Liver (tissue), 9 donors: ENCODE measurements around the gene RGS3. TPM values are rescaled to one million over a fixed set of nuclear protein-coding genes. Genes with fewer than 3 reads are reported as not detected.

Experiments
- DNase-seq: peaks from one replicate; pipeline ENCODE4 v3.0.0-alpha.2; 2017; ENCODE audit warnings: low spot score
- H3K27ac ChIP-seq, 2 donors: one replicate each; pipeline ENCODE4 v1.7.0; 2013; ENCODE audit warnings: inconsistent platforms in 2 of 2, low read length in 2 of 2, control low read depth in 1 of 2, low read depth in 1 of 2, mild to moderate bottlenecking in 1 of 2
- H3K27me3 ChIP-seq, 4 donors: one replicate each; pipeline versions ENCODE4 v1.6.1 to v1.7.0; 2013; ENCODE audit warnings: low read length in 3 of 4, inconsistent platforms in 1 of 4, mild to moderate bottlenecking in 1 of 4, moderate library complexity in 1 of 4; ENCODE audit not compliant: control insufficient read depth in 4 of 4, insufficient read depth in 4 of 4
- H3K36me3 ChIP-seq, 4 donors: one replicate each; pipeline versions ENCODE4 v1.6.1 to v1.7.0; 2013; ENCODE audit warnings: low read length in 3 of 4, mild to moderate bottlenecking in 3 of 4, low read depth in 1 of 4, moderate library complexity in 1 of 4; ENCODE audit not compliant: control insufficient read depth in 4 of 4, insufficient read depth in 3 of 4
- H3K4me1 ChIP-seq, 4 donors: one replicate each; pipeline versions ENCODE4 v1.6.1 to v1.7.0; 2013; ENCODE audit warnings: low read length in 3 of 4, mild to moderate bottlenecking in 3 of 4, moderate library complexity in 1 of 4; ENCODE audit not compliant: control insufficient read depth in 4 of 4, insufficient read depth in 4 of 4
- H3K4me3 ChIP-seq, 3 donors: one replicate each; pipeline versions ENCODE4 v1.6.1 to v1.7.0; 2013; ENCODE audit warnings: low read length in 3 of 3, control low read depth in 1 of 3, low read depth in 1 of 3, mild to moderate bottlenecking in 1 of 3
- H3K9ac ChIP-seq, 2 donors: one replicate each; pipeline ENCODE4 v1.7.0; 2013; ENCODE audit warnings: low read length in 2 of 2, mild to moderate bottlenecking in 2 of 2, moderate library complexity in 2 of 2, control low read depth in 1 of 2, low read depth in 1 of 2
- H3K9me3 ChIP-seq, 4 donors: one replicate each; pipeline versions ENCODE4 v1.6.1 to v1.7.0; 2013; ENCODE audit warnings: low read length in 3 of 4; ENCODE audit not compliant: control insufficient read depth in 4 of 4
- EGR1 ChIP-seq, 2 donors: IDR thresholded peaks; 2 replicates each; pipeline ENCODE4 v1.6.1; 2016 to 2018; ENCODE audit warnings: antibody characterized with exemption in 2 of 2, low read depth in 2 of 2
- FOXA1 ChIP-seq: IDR thresholded peaks from 2 replicates; pipeline ENCODE4 v1.6.1; 2016; ENCODE audit warnings: antibody characterized with exemption
- FOXA2 ChIP-seq: IDR thresholded peaks from 2 replicates; pipeline ENCODE4 v1.6.1; 2016; ENCODE audit warnings: antibody characterized with exemption
- HNF4A ChIP-seq, 2 donors: conservative IDR thresholded peaks; 2 replicates each; pipeline ENCODE4 v1.6.1; 2016; ENCODE audit warnings: antibody characterized with exemption in 2 of 2, mild to moderate bottlenecking in 2 of 2
- HNF4G ChIP-seq: IDR thresholded peaks from 2 replicates; pipeline ENCODE4 v1.6.1; 2016; ENCODE audit warnings: antibody characterized with exemption
- NR2F2 ChIP-seq: IDR thresholded peaks from 2 replicates; pipeline ENCODE4 v1.6.1; 2016; ENCODE audit warnings: antibody characterized with exemption
- RAD21 ChIP-seq, 2 donors: IDR thresholded peaks; 2 replicates each; pipeline ENCODE4 v1.6.1; 2016; ENCODE audit warnings: antibody characterized with exemption in 2 of 2, mild to moderate bottlenecking in 2 of 2
- RXRA ChIP-seq, 2 donors: IDR thresholded peaks; 2 replicates each; pipeline ENCODE4 v1.6.1; 2017 to 2018; ENCODE audit warnings: antibody characterized with exemption in 2 of 2, mild to moderate bottlenecking in 1 of 2
- SP1 ChIP-seq: IDR thresholded peaks from 2 replicates; pipeline ENCODE4 v1.6.1; 2018; ENCODE audit warnings: antibody characterized with exemption, mild to moderate bottlenecking
- TAF1 ChIP-seq: conservative IDR thresholded peaks from 2 replicates; pipeline ENCODE4 v1.6.1; 2016; ENCODE audit warnings: antibody characterized with exemption, mild to moderate bottlenecking
- YY1 ChIP-seq: IDR thresholded peaks from 2 replicates; pipeline ENCODE4 v1.6.1; 2016; ENCODE audit warnings: antibody characterized with exemption, mild to moderate bottlenecking
- WGBS: extraction: QIAGEN DNeasy Blood & Tissue Kit; methylation state at CpG from one replicate; pipeline ENCODE4 v1.1.7; 2013; 5-methylcytosine and 5-hydroxymethylcytosine counted together
- polyA plus RNA-seq, 2 donors: library from polyadenylated mRNA; stranded (reverse) in 1 of 2; unstranded in 1 of 2; fragments of 200-250 nt in 1 of 2; fragments of >200 nt in 1 of 2; fragmentation: Nextera tagmentation in 1 of 2; extraction: Ambion mirVana in 1 of 2; gene quantifications; one replicate each; pipeline versions ENCODE4 v1.2.1 to v1.2.3, GENCODE V29; 2013 to 2015
- total RNA-seq, 2 donors: library from RNA; depleted of rRNA; stranded (reverse); fragments of >200 nt; gene quantifications; one replicate each; pipeline ENCODE4 v1.2.3, GENCODE V29; 2014
- TF ChIP-seq, protein P1 (sequence below): IDR thresholded peaks from 2 replicates; pipeline ENCODE4 v1.6.1; 2016; ENCODE audit warnings: antibody characterized with exemption
- TF ChIP-seq, protein P2 (sequence below): IDR thresholded peaks from 2 replicates; pipeline ENCODE4 v1.6.1; 2016; ENCODE audit warnings: antibody characterized with exemption, mild to moderate bottlenecking
- TF ChIP-seq, protein P3 (sequence below): IDR thresholded peaks from 2 replicates; pipeline ENCODE4 v1.6.1; 2016; ENCODE audit warnings: antibody characterized with exemption
- TF ChIP-seq, protein P4 (sequence below): fragments of 150-350 bp; IDR thresholded peaks from 2 replicates; pipeline ENCODE4 v1.5.1; 2017; ENCODE audit warnings: improper control_type of control experiment, low read depth, low read length; ENCODE audit not compliant: missing input control
- donor health status: healthy.
- donor health status: healthy.
- donor health status: healthy.
- donor health status: healthy.
- donor health status: healthy.

Gene RGS3
- total and polyA plus RNA-seq, 4 donors: 13.0 to 65.0 (median 28.3) TPM

DNA sequence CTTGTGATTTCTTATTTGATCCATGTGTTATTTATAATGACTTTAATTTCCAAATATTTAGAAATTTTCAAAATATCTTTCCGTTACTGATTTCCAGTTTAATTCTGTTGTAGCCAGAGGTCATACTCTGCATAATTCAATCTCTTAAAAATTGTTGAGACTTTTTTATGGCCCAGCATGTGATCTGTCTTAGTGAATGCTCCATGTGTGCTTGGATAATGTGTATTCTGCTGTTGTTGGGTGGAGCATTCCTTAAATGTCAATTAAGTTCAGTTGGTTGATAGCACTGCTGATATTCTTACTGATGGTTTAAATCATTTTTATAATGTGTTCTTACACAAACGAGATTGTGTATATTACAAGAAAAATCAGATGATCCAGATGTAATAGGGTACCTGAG, 180.8 kb downstream of the RGS3 start:
- Histone ChIP-seq H3K9me3 (no peaks in the 10 kb centered on the region), H3K4me1 (peaks cover 0 to 4% (median 1%) of the 10 kb centered on the region in 4 donors), H3K36me3 (no peaks in the 10 kb centered on the region), H3K4me3 (no peak overlapping the region), H3K27me3 (no peaks in the 10 kb centered on the region), H3K9ac (no peak overlapping the region), H3K27ac (no peak overlapping the region)
- DNase-seq: no peak
- TF ChIP-seq FOXA2: no peak
- TF ChIP-seq RXRA (IDR thresholded peaks at IDR 0.05): no peak
- TF ChIP-seq, protein P1, sequence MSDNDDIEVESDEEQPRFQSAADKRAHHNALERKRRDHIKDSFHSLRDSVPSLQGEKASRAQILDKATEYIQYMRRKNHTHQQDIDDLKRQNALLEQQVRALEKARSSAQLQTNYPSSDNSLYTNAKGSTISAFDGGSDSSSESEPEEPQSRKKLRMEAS: no peak
- WGBS: 83% methylated on average over 2 of the region's 2 CpGs

DNA sequence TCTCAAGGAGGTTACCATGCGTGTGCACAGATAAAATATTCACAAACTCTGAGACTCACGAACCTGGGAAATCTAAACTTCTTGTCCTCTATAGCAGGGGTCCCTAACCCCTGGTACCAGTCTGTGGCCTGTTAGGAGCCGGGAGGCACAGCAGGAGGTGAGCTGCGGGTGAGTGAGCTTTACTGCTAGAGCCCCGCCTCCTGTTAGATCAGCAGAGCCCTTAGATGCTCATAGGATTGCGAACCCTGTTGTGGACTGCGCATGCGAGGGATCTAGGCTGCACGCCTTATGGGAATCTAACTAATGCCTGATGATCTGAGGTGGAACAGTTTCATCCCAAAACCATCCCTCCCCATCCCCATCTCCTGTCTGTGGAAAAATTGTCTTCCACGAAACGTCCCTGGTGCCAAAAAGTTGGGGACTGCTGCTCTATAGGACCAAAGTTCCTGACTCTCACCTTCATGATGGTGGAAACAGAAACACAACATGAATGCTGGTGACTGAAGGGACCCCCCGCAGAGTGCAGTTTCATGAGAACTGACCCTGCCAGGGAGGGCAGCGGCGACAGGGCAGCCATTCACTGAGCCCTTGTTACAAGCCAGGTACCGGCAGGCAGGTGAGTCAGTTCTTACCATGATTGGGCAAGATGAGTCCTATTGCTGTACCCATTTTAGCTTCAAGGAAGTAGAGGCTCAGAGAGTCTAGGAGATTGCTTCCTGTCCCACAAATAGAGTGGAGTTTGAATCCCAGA, 181.9 kb downstream of the RGS3 start:
- Histone ChIP-seq H3K27me3 (no peaks in the 10 kb centered on the region), H3K36me3 (no peaks in the 10 kb centered on the region), H3K4me3 (no peak overlapping the region), H3K9ac (no peak overlapping the region), H3K9me3 (no peaks in the 10 kb centered on the region), H3K27ac (no peak overlapping the region), H3K4me1 (peaks cover 0 to 4% (median 3%) of the 10 kb centered on the region in 4 donors)
- DNase-seq: no peak
- TF ChIP-seq, protein P2, sequence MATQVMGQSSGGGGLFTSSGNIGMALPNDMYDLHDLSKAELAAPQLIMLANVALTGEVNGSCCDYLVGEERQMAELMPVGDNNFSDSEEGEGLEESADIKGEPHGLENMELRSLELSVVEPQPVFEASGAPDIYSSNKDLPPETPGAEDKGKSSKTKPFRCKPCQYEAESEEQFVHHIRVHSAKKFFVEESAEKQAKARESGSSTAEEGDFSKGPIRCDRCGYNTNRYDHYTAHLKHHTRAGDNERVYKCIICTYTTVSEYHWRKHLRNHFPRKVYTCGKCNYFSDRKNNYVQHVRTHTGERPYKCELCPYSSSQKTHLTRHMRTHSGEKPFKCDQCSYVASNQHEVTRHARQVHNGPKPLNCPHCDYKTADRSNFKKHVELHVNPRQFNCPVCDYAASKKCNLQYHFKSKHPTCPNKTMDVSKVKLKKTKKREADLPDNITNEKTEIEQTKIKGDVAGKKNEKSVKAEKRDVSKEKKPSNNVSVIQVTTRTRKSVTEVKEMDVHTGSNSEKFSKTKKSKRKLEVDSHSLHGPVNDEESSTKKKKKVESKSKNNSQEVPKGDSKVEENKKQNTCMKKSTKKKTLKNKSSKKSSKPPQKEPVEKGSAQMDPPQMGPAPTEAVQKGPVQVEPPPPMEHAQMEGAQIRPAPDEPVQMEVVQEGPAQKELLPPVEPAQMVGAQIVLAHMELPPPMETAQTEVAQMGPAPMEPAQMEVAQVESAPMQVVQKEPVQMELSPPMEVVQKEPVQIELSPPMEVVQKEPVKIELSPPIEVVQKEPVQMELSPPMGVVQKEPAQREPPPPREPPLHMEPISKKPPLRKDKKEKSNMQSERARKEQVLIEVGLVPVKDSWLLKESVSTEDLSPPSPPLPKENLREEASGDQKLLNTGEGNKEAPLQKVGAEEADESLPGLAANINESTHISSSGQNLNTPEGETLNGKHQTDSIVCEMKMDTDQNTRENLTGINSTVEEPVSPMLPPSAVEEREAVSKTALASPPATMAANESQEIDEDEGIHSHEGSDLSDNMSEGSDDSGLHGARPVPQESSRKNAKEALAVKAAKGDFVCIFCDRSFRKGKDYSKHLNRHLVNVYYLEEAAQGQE: no peak
- no peak for TF ChIP-seq FOXA1
- TF ChIP-seq, protein P3, sequence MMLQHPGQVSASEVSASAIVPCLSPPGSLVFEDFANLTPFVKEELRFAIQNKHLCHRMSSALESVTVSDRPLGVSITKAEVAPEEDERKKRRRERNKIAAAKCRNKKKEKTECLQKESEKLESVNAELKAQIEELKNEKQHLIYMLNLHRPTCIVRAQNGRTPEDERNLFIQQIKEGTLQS: no peak
- TF ChIP-seq, protein P4, sequence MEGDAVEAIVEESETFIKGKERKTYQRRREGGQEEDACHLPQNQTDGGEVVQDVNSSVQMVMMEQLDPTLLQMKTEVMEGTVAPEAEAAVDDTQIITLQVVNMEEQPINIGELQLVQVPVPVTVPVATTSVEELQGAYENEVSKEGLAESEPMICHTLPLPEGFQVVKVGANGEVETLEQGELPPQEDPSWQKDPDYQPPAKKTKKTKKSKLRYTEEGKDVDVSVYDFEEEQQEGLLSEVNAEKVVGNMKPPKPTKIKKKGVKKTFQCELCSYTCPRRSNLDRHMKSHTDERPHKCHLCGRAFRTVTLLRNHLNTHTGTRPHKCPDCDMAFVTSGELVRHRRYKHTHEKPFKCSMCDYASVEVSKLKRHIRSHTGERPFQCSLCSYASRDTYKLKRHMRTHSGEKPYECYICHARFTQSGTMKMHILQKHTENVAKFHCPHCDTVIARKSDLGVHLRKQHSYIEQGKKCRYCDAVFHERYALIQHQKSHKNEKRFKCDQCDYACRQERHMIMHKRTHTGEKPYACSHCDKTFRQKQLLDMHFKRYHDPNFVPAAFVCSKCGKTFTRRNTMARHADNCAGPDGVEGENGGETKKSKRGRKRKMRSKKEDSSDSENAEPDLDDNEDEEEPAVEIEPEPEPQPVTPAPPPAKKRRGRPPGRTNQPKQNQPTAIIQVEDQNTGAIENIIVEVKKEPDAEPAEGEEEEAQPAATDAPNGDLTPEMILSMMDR: no peak
- TF ChIP-seq HNF4A (conservative IDR thresholded peaks at IDR 0.05): no peak
- TF ChIP-seq SP1: no peak
- TF ChIP-seq FOXA2: no peak
- TF ChIP-seq HNF4G: no peak
- no peak for TF ChIP-seq EGR1 (IDR thresholded peaks at IDR 0.05; ENCODE audit: low read depth in 2 of 2)
- no peak for TF ChIP-seq TAF1
- no peak for TF ChIP-seq YY1
- no peak for TF ChIP-seq NR2F2
- TF ChIP-seq RAD21 (IDR thresholded peaks at IDR 0.05): no peak
- whole genome bisulfite sequencing: 96% methylated on average over 15 of the region's 15 CpGs
